WTC11 (cell line): ENCODE data around the gene MMP28. TPM values are rescaled to one million over a fixed set of nuclear protein-coding genes. Genes with fewer than 3 reads are reported as not detected.

ENCODE experiments used
- ATAC-seq: fragments of 200-7000 bp; cut with Tn5 transposase; 2 replicates; pipeline ENCODE4 v1.10.0; 2021; ENCODE audit warnings: mild to moderate bottlenecking, moderate library complexity
- CTCF ChIA-PET: fragments of 300-600 bp; sonication (Branson Sonifier 250); formaldehyde crosslinking; loops from one replicate; lab custom pipeline; 2021; ENCODE audit warnings: antibody characterized with exemption; lab: Charles Lee
- POLR2A ChIA-PET: fragments of 350-600 bp; sonication (Branson Sonifier 250); formaldehyde crosslinking; loops from one replicate; lab custom pipeline; 2021; ENCODE audit warnings: antibody characterized with exemption; lab: Charles Lee
- DNase-seq: peaks from one replicate; pipeline ENCODE4 v3.0.0; 2021; ENCODE audit warnings: low spot score
- H3K27ac Mint-ChIP-seq: 2 replicates; pipeline ENCODE4 v1.8.0; 2021; ENCODE audit warnings: mixed read lengths
- H3K27me3 Mint-ChIP-seq: 2 replicates; pipeline ENCODE4 v1.8.0; 2021; ENCODE audit warnings: low read depth, mild to moderate bottlenecking, moderate library complexity, mixed read lengths
- H3K36me3 Mint-ChIP-seq: 2 replicates; pipeline ENCODE4 v1.8.0; 2021; ENCODE audit warnings: mixed read lengths
- H3K4me1 Mint-ChIP-seq: 2 replicates; pipeline ENCODE4 v1.8.0; 2022; ENCODE audit warnings: mixed read lengths
- H3K4me3 Mint-ChIP-seq: 2 replicates; pipeline ENCODE4 v1.8.0; 2021; ENCODE audit warnings: mild to moderate bottlenecking, moderate library complexity, mixed read lengths
- H3K9me3 Mint-ChIP-seq: 2 replicates; pipeline ENCODE4 v1.8.0; 2021; ENCODE audit warnings: mixed read lengths
- AFF4 ChIP-seq: sonication (generic); formaldehyde crosslinking; IDR thresholded peaks from 2 replicates; pipeline ENCODE4 v1.8.1; 2023; ENCODE audit warnings: mild to moderate bottlenecking, missing genetic modification reagents, borderline replicate concordance
- ATF2 ChIP-seq: sonication (generic); formaldehyde crosslinking; IDR thresholded peaks from 2 replicates; pipeline ENCODE4 v1.8.1; 2022; ENCODE audit warnings: low read depth, missing genetic modification reagents, borderline replicate concordance
- ATF3 ChIP-seq: sonication (generic); formaldehyde crosslinking; conservative IDR thresholded peaks from 2 replicates; pipeline ENCODE4 v1.8.1; 2022; ENCODE audit warnings: mild to moderate bottlenecking, missing genetic modification reagents
- CREM ChIP-seq: sonication (generic); formaldehyde crosslinking; IDR thresholded peaks from 2 replicates; pipeline ENCODE4 v1.8.1; 2022; ENCODE audit warnings: mild to moderate bottlenecking, missing genetic modification reagents, moderate library complexity
- E2F4 ChIP-seq: sonication (generic); formaldehyde crosslinking; IDR thresholded peaks from 2 replicates; pipeline ENCODE4 v1.8.1; 2022; ENCODE audit warnings: low read depth, mild to moderate bottlenecking, moderate library complexity, missing genetic modification reagents, borderline replicate concordance
- FOXK1 ChIP-seq: sonication (generic); formaldehyde crosslinking; IDR thresholded peaks from 2 replicates; pipeline ENCODE4 v1.8.0; 2022; ENCODE audit warnings: mild to moderate bottlenecking, moderate library complexity, missing genetic modification reagents
- GABPB1 ChIP-seq: sonication (generic); formaldehyde crosslinking; IDR thresholded peaks from 2 replicates; pipeline ENCODE4 v1.8.1; 2023; ENCODE audit warnings: mild to moderate bottlenecking, missing genetic modification reagents
- GRHL2 ChIP-seq: fragments of 250-450 bp; sonication (Bioruptor Pico); IDR thresholded peaks from 2 replicates; pipeline ENCODE4 v1.8.0; 2022; ENCODE audit warnings: mild to moderate bottlenecking, moderate library complexity; ENCODE audit not compliant: insufficient replicate concordance, severe bottlenecking
- GTF2I ChIP-seq: fragments of 250-450 bp; sonication (Bioruptor Pico); conservative IDR thresholded peaks from 2 replicates; pipeline ENCODE4 v1.4.0; 2021; ENCODE audit warnings: mild to moderate bottlenecking
- IRF1 ChIP-seq: sonication (generic); formaldehyde crosslinking; IDR thresholded peaks from 2 replicates; pipeline ENCODE4 v1.8.0; 2023; ENCODE audit warnings: missing genetic modification reagents
- MYBL2 ChIP-seq: sonication (generic); formaldehyde crosslinking; IDR thresholded peaks from 2 replicates; pipeline ENCODE4 v1.8.1; 2023; ENCODE audit warnings: mild to moderate bottlenecking, moderate library complexity, missing genetic modification reagents
- NR3C1 ChIP-seq: sonication (generic); formaldehyde crosslinking; conservative IDR thresholded peaks from 2 replicates; pipeline ENCODE4 v1.8.1; 2023; ENCODE audit warnings: low read depth, mild to moderate bottlenecking, missing genetic modification reagents
- TEAD1 ChIP-seq: sonication (generic); formaldehyde crosslinking; IDR thresholded peaks from 2 replicates; pipeline ENCODE4 v1.8.0; 2022; ENCODE audit warnings: mild to moderate bottlenecking, missing genetic modification reagents
- USF1 ChIP-seq: sonication (generic); formaldehyde crosslinking; IDR thresholded peaks from 2 replicates; pipeline ENCODE4 v1.8.0; 2022; ENCODE audit warnings: mild to moderate bottlenecking, missing genetic modification reagents
- ZBTB21 ChIP-seq: sonication (generic); formaldehyde crosslinking; IDR thresholded peaks from 2 replicates; pipeline ENCODE4 v1.8.1; 2023; ENCODE audit warnings: mild to moderate bottlenecking, missing genetic modification reagents, borderline replicate concordance
- ZNF121 ChIP-seq: sonication (generic); formaldehyde crosslinking; IDR thresholded peaks from 2 replicates; pipeline ENCODE4 v1.8.0; 2023; ENCODE audit warnings: missing genetic modification reagents
- ZNF138 ChIP-seq: sonication (generic); formaldehyde crosslinking; conservative IDR thresholded peaks from 2 replicates; pipeline ENCODE4 v1.8.1; 2022; ENCODE audit warnings: mild to moderate bottlenecking, moderate library complexity, missing genetic modification reagents
- ZNF423 ChIP-seq: fragments of 250-450 bp; sonication (Bioruptor Pico); IDR thresholded peaks from 2 replicates; pipeline ENCODE4 v2.1.2; 2022; ENCODE audit warnings: mild to moderate bottlenecking, moderate library complexity
- total RNA-seq: library from RNA; stranded (reverse); gene quantifications from 3 replicates; pipeline ENCODE4 v1.2.3, GENCODE V29; 2021

MMP28 gene
- total RNA-seq, 1 experiment from 2014 or later = 0.22 TPM

GRCh38 chr17:35795871-35796265 is 427 bp upstream of the MMP28 start:
- ChIA-PET POLR2A (interaction anchor here (1.0 kb wide), 1 partner anchor 13 kb away, joined by 4 read pairs; the partner anchor contains the start of gene TAF15), CTCF (interaction anchor here (1.3 to 6.3 kb wide), 5 partner anchors 8 to 183 kb away, joined by 3 to 53 read pairs (median 5); partner anchors contain the start of gene TAF15)
- peaks cover 81% of the 10 kb centered on the region for H3K27me3 Mint-ChIP-seq
- peak overlapping the region; percentile 67 for H3K4me3 Mint-ChIP-seq
- TF ChIP-seq ZNF423 (CRISPR knock-in tag) = no peak
- TF ChIP-seq USF1 (CRISPR knock-in tag) = no peak
- TF ChIP-seq GABPB1 (CRISPR knock-in tag) = no peak
- TF ChIP-seq FOXK1 = no peak
- TF ChIP-seq ZBTB21 (CRISPR knock-in tag) = no peak
- no peak for TF ChIP-seq IRF1 (CRISPR knock-in tag)
- TF ChIP-seq E2F4 (CRISPR knock-in tag) = no peak
- no peaks in the 10 kb centered on the region for H3K9me3 Mint-ChIP-seq
- ATAC-seq (no peak), DNase-seq (no peak)
- H3K36me3 Mint-ChIP-seq = no peaks in the 10 kb centered on the region
- no peak overlapping the region for H3K27ac Mint-ChIP-seq
- peaks cover 10% of the 10 kb centered on the region for H3K4me1 Mint-ChIP-seq

GRCh38 chr17:35793257-35793656 is 2.2 kb downstream of the MMP28 start:
- peaks cover 10% of the 10 kb centered on the region for H3K4me1 Mint-ChIP-seq
- ChIA-PET POLR2A (no interaction called here), CTCF (interaction anchor here (0.9 to 6.3 kb wide), 4 partner anchors 12 to 29 kb away, joined by 3 to 53 read pairs (median 4); partner anchors contain the start of gene TAF15)
- TF ChIP-seq CREM (CRISPR knock-in tag) (no peak), ATF2 (CRISPR knock-in tag) (no peak), GRHL2 (CRISPR knock-in tag) (no peak)
- H3K27me3 Mint-ChIP-seq = peaks cover 68% of the 10 kb centered on the region
- H3K36me3 Mint-ChIP-seq = no peaks in the 10 kb centered on the region
- H3K27ac Mint-ChIP-seq = no peak overlapping the region
- ATAC-seq (no peak), DNase-seq (no peak)
- no peaks in the 10 kb centered on the region for H3K9me3 Mint-ChIP-seq
- peak overlapping the region; percentile 37 for H3K4me3 Mint-ChIP-seq

GRCh38 chr17:35791681-35792350 is 3.6 kb downstream of the MMP28 start:
- ChIA-PET POLR2A (no interaction called here), CTCF (interaction anchor here (1.5 to 1.7 kb wide), 2 partner anchors 13 to 28 kb away, joined by 3 to 13 read pairs; no protein-coding TSS in a partner anchor)
- H3K27me3 Mint-ChIP-seq = peaks cover 54% of the 10 kb centered on the region
- DNase-seq = no peak
- no peak for ATAC-seq
- H3K9me3 Mint-ChIP-seq = no peaks in the 10 kb centered on the region
- no peak overlapping the region for H3K27ac Mint-ChIP-seq
- H3K36me3 Mint-ChIP-seq = no peaks in the 10 kb centered on the region
- no peak overlapping the region for H3K4me3 Mint-ChIP-seq
- peaks cover 10% of the 10 kb centered on the region for H3K4me1 Mint-ChIP-seq
- TF ChIP-seq AFF4 = no peak
- no peak for TF ChIP-seq ATF2 (CRISPR knock-in tag)
- no peak for TF ChIP-seq ZNF138 (CRISPR knock-in tag)
- no peak for TF ChIP-seq TEAD1
- TF ChIP-seq NR3C1 = no peak
- no peak for TF ChIP-seq MYBL2 (CRISPR knock-in tag)
- no peak for TF ChIP-seq ZNF121
- no peak for TF ChIP-seq GTF2I (CRISPR knock-in tag)
- no peak for TF ChIP-seq ATF3 (CRISPR knock-in tag)
